HL-60 (cell line): Measurements from ENCODE around the gene GRIN3A.
"Not testable (repeated sequence)": the region's sequence is repeated elsewhere in the genome, so short reads cannot be mapped to it uniquely, and the experiment has no call there.

Source experiments
- DNase-seq, 2 experiments: peaks; one replicate each; pipeline ENCODE4 v3.0.0-alpha.2; 2010 to 2020; ENCODE audit warnings: low read depth in 1 of 2, low spot score in 1 of 2
- H3K27ac ChIP-seq: fragments of 250-450 bp; sonication (Bioruptor Pico); replicated peaks from 2 replicates; pipeline ENCODE4 v1.5.1; 2020; ENCODE audit warnings: mild to moderate bottlenecking, moderate library complexity
- H3K27me3 ChIP-seq: fragments of 250-450 bp; sonication (Bioruptor Pico); 2 replicates; pipeline ENCODE4 v1.5.1; 2021; ENCODE audit warnings: mild to moderate bottlenecking, moderate library complexity; ENCODE audit not compliant: insufficient read depth, poor library complexity, severe bottlenecking
- H3K4me3 ChIP-seq: replicated peaks from 2 replicates; pipeline ENCODE4 v1.5.1; 2011; ENCODE audit warnings: mild to moderate bottlenecking, control low read depth, low read length; ENCODE audit not compliant: insufficient read depth
- GABPA ChIP-seq: IDR thresholded peaks from 2 replicates; pipeline ENCODE4 v1.6.1; 2012; ENCODE audit warnings: low read depth
- POLR2AphosphoS5 ChIP-seq: IDR thresholded peaks from 2 replicates; pipeline ENCODE4 v1.6.1; 2012; ENCODE audit warnings: low read depth
- SPI1 ChIP-seq: IDR thresholded peaks from 2 replicates; pipeline ENCODE4 v1.6.1; 2012; ENCODE audit warnings: low read depth, mild to moderate bottlenecking, borderline replicate concordance
- TF ChIP-seq, protein P1 (sequence below): IDR thresholded peaks from one replicate; pipeline ENCODE4 v1.5.1; 2011; ENCODE audit warnings: low read length, control low read depth, inconsistent platforms; ENCODE audit not compliant: insufficient read depth
- TF ChIP-seq, protein P2 (sequence below): IDR thresholded peaks from 2 replicates; pipeline ENCODE4 v1.6.1; 2012; ENCODE audit warnings: low read depth; ENCODE audit not compliant: insufficient replicate concordance

Gene GRIN3A

DNA sequence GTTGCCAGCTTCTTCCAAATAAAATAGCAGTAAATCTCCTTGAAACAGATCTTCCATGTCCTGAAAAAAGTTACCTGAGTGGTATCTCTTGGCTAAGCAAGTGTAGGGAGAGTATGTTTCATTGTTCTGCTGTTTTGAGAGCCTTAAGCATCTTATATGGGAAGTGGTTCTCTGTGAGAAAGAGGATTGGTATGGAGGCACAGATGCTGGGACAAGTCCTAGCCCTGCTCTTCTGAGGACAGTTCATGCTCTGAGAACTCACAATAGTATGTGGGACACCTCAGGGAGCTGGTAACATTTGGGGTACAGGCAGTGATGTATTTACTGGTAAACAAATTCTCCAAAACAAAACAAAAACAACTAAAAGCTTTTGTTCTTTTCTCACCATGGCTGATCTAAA is 145.7 kb downstream of the GRIN3A start:
- no peak for TF ChIP-seq GABPA
- TF ChIP-seq POLR2AphosphoS5 = no peak
- TF ChIP-seq, protein P1, sequence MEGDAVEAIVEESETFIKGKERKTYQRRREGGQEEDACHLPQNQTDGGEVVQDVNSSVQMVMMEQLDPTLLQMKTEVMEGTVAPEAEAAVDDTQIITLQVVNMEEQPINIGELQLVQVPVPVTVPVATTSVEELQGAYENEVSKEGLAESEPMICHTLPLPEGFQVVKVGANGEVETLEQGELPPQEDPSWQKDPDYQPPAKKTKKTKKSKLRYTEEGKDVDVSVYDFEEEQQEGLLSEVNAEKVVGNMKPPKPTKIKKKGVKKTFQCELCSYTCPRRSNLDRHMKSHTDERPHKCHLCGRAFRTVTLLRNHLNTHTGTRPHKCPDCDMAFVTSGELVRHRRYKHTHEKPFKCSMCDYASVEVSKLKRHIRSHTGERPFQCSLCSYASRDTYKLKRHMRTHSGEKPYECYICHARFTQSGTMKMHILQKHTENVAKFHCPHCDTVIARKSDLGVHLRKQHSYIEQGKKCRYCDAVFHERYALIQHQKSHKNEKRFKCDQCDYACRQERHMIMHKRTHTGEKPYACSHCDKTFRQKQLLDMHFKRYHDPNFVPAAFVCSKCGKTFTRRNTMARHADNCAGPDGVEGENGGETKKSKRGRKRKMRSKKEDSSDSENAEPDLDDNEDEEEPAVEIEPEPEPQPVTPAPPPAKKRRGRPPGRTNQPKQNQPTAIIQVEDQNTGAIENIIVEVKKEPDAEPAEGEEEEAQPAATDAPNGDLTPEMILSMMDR = no peak
- no peak for TF ChIP-seq SPI1
- TF ChIP-seq, protein P2, sequence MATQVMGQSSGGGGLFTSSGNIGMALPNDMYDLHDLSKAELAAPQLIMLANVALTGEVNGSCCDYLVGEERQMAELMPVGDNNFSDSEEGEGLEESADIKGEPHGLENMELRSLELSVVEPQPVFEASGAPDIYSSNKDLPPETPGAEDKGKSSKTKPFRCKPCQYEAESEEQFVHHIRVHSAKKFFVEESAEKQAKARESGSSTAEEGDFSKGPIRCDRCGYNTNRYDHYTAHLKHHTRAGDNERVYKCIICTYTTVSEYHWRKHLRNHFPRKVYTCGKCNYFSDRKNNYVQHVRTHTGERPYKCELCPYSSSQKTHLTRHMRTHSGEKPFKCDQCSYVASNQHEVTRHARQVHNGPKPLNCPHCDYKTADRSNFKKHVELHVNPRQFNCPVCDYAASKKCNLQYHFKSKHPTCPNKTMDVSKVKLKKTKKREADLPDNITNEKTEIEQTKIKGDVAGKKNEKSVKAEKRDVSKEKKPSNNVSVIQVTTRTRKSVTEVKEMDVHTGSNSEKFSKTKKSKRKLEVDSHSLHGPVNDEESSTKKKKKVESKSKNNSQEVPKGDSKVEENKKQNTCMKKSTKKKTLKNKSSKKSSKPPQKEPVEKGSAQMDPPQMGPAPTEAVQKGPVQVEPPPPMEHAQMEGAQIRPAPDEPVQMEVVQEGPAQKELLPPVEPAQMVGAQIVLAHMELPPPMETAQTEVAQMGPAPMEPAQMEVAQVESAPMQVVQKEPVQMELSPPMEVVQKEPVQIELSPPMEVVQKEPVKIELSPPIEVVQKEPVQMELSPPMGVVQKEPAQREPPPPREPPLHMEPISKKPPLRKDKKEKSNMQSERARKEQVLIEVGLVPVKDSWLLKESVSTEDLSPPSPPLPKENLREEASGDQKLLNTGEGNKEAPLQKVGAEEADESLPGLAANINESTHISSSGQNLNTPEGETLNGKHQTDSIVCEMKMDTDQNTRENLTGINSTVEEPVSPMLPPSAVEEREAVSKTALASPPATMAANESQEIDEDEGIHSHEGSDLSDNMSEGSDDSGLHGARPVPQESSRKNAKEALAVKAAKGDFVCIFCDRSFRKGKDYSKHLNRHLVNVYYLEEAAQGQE = no peak
- DNase-seq = no peak
- H3K4me3 ChIP-seq = no peak overlapping the region
- H3K27ac ChIP-seq = no peak overlapping the region
- no peaks in the 10 kb centered on the region for H3K27me3 ChIP-seq

DNA sequence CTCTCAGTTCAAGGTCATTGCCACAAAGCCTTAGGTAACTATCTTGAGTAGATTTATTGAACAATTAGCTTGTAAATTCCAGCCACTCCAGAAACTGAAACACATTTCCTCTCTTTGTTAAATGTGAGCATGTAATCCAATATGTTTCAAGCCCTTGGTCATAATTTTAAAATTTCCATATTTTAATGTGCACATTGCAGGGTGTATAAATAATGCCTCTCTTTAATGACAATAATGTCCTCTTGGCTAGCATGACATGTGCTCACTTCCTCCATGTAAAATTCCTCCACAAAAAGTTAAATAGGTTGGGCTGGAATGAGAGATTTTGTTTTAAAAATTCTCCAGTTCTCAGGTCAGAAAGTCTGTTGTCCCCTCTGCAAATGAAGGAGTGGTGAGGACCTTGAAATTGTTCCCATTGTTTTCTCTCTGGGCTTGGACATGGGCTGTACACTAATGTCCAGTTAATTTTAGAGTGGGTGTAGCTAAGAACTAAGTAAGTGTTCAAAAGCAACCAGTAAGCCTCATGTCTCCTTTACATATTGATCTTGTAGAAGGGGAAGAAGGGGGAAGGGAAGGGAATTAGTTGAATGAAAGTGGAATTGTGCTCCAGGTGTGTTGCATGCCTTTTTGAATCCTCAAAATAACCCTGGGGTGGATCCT is 146.5 kb downstream of the GRIN3A start:
- DNase-seq = no peak
- TF ChIP-seq SPI1 (no peak), POLR2AphosphoS5 (no peak), GABPA (no peak)
- TF ChIP-seq, protein P1 = no peak
- TF ChIP-seq, protein P2 = no peak
- Histone ChIP-seq H3K4me3 (no peak overlapping the region), H3K27me3 (no peaks in the 10 kb centered on the region), H3K27ac (no peak overlapping the region)

DNA sequence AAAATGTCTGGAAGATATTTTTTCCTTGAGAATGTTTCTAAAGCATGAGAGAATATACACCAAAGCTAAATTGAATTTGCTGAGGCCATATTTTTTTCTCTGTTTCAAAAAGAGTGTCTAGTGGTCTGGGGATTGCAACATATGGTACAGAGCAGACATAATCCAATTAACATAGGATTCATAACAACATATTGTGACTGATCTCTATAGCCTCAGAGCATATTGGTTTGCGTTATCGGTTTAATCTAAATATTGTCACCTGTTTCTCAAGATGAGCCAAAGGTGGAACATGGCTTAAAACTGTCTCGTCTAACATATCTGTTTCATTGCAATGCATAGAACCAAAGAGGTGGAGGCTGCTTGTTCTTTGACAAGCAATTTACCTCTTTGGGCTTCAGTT is 147.5 kb downstream of the GRIN3A start:
- DNase-seq = no peak
- TF ChIP-seq SPI1 (no peak), POLR2AphosphoS5 (no peak), GABPA (no peak)
- TF ChIP-seq, protein P1 = no peak
- TF ChIP-seq, protein P2 = no peak
- H3K4me3 ChIP-seq = no peak overlapping the region
- H3K27ac ChIP-seq = no peak overlapping the region
- H3K27me3 ChIP-seq = no peaks in the 10 kb centered on the region

DNA sequence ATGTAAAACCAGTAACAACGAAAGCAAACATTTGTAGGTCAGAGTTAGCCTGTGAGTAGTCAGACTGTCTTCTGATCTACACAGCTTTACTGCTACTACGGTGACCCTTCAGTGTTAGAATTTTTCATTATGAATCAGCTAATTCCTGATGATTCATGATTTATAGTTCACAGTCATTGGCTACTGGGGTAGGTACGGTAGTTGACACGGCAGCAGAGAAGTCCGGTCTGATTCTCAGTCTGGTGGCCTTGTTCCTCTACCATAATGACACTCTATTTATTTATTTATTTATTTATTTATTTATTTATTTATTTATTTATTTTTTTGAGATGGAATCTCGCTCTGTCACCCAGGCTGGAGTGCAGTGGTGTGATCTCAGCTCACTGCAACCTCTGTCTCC is 148.4 kb downstream of the GRIN3A start:
- not testable (repeated sequence) for H3K27me3 ChIP-seq, H3K4me3 ChIP-seq, H3K27ac ChIP-seq, DNase-seq
